Measurements from ENCODE around the gene FAR2.

The FAR2 gene

GRCh38 chr12:29281371-29282005, 132.4 kb downstream of the FAR2 start:
- TF ChIP-seq CTCF (IDR thresholded peaks at IDR 0.05; ENCODE audit: low read depth, low read length) = no peak

GRCh38 chr12:29282031-29282816, 133.1 kb downstream of the FAR2 start:
- Histone ChIP-seq H3K9me3 (no peaks in the 10 kb centered on the region), H3K36me3 (no peaks in the 10 kb centered on the region), H3K4me1 (no peaks in the 10 kb centered on the region; the same call in 1 of the 2 replicates), H3K27me3 (no peaks in the 10 kb centered on the region), H3K4me3 (ENCODE audit: low read depth, low read length) (no peak overlapping the region)
- no peak for DNase-seq
- no peak for TF ChIP-seq CTCF (IDR thresholded peaks at IDR 0.05; ENCODE audit: low read depth, low read length)

More at GRCh38 chr12:29281371-29282005, 132.4 kb downstream of the FAR2 start:
- Histone ChIP-seq H3K4me1 (no peaks in the 10 kb centered on the region; the same call in 1 of the 2 replicates), H3K4me3 (ENCODE audit: low read depth, low read length) (no peak overlapping the region), H3K27me3 (no peaks in the 10 kb centered on the region), H3K9me3 (no peaks in the 10 kb centered on the region), H3K36me3 (no peaks in the 10 kb centered on the region)
- no peak for DNase-seq

- H3K36me3 ChIP-seq = no peaks in the 10 kb centered on the region
- H3K4me1 ChIP-seq = no peaks in the 10 kb centered on the region; the same call in none of the 2 replicates
- no peaks in the 10 kb centered on the region for H3K9me3 ChIP-seq
- TF ChIP-seq CTCF (IDR thresholded peaks at IDR 0.05; ENCODE audit: low read depth, low read length) = no peak
- DNase-seq = no peak
- no peaks in the 10 kb centered on the region for H3K27me3 ChIP-seq
- H3K4me3 ChIP-seq (ENCODE audit: low read depth, low read length) = no peak overlapping the region
These were observed 135.1 kb downstream of the FAR2 start for GRCh38 chr12:29283969-29284700.

- no peaks in the 10 kb centered on the region for H3K27me3 ChIP-seq
- no peak overlapping the region for H3K4me3 ChIP-seq (ENCODE audit: low read depth, low read length)
- TF ChIP-seq CTCF (IDR thresholded peaks at IDR 0.05; ENCODE audit: low read depth, low read length) = no peak
- H3K9me3 ChIP-seq = no peaks in the 10 kb centered on the region
- H3K4me1 ChIP-seq = no peaks in the 10 kb centered on the region; the same call in none of the 2 replicates
- no peaks in the 10 kb centered on the region for H3K36me3 ChIP-seq
- no peak for DNase-seq
These were observed 137.2 kb downstream of the FAR2 start for GRCh38 chr12:29286081-29286790.

GRCh38 chr12:29287622-29288021, 138.5 kb downstream of the FAR2 start:
- Histone ChIP-seq H3K36me3 (no peaks in the 10 kb centered on the region), H3K27me3 (no peaks in the 10 kb centered on the region), H3K9me3 (no peaks in the 10 kb centered on the region), H3K4me3 (ENCODE audit: low read depth, low read length) (no peak overlapping the region), H3K4me1 (no peaks in the 10 kb centered on the region; the same call in none of the 2 replicates)
- no peak for DNase-seq
- TF ChIP-seq CTCF (IDR thresholded peaks at IDR 0.05; ENCODE audit: low read depth, low read length) = no peak
